ENCODE measurements around the gene OCA2. TPM values are rescaled to one million over a fixed set of nuclear protein-coding genes. Genes with fewer than 3 reads are reported as not detected.
"Not testable (repeated sequence)": the region's sequence is repeated elsewhere in the genome, so short reads cannot be mapped to it uniquely, and the experiment has no call there.

Gene OCA2
- total RNA-seq, 2 experiments from 2014 or later, result not detected

DNA sequence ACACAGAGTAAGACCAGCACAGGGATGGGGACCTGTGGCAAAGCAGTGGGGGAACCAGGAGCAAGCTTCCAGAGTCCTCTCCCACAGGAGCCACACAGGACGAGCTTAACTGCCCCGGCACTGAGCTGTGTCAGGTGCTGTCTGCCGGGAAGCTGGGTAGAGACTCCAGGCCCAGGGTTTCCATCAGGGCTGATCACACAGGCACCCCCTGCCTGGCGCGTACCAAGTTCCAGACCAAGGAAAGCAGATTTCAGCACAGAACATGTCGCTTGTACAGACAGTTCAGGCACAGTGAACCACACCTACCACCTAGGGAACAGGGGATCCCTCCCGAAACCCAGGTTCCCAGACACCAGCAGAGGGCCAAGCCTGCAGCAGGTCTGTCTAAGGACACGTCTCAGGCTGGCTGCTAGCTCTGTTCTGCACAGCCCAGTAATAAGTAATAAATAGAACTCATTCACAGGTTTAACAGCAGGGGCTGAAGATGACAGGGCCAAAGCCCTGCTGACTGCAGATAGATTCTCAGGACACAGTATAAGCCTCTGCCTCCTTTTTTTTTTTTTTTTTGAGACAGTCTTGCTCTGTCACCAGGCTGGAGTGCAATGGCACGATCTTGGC lies 30.2 kb upstream of the OCA2 start:
- intact Hi-C loops (cut with DNase I, micrococcal nuclease), result loop anchor here (10.0 kb wide), 2 partner anchors 65 to 1245 kb away; no protein-coding TSS in a partner anchor
- DNase-seq, result no peak
- Mint-ChIP-seq H3K27me3 (no peaks in the 10 kb centered on the region), H3K36me3 (ENCODE audit: low read depth) (peaks cover 21% of the 10 kb centered on the region), H3K27ac (no peak overlapping the region), H3K4me1 (peaks cover 12% of the 10 kb centered on the region), H3K4me3 (no peak overlapping the region), H3K9me3 (ENCODE audit: low read depth) (no peaks in the 10 kb centered on the region)
- ChIA-PET CTCF (no interaction called here), POLR2A (no interaction called here)
- no peak for ATAC-seq

DNA sequence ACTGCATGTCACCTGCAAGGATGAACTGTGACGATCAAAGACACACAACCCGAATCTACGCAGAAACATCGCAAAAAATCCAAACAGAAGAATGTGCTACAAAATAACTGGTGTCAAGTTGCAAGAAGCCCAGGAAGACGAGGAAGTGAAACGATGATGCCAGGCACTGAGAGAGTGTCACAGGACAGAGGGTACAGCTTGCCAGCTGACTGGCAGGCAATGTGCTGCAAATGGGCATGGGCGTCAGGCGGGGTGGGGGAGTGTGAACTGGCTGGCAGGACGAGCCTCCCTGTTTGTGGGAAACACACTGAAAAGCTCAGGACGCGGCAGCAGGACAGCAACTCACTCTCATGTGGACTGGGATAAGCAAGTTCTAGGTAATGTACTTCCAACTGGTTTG lies 28.9 kb upstream of the OCA2 start:
- Mint-ChIP-seq H3K36me3 (ENCODE audit: low read depth) (peaks cover 18% of the 10 kb centered on the region), H3K27me3 (no peaks in the 10 kb centered on the region), H3K9me3 (ENCODE audit: low read depth) (no peaks in the 10 kb centered on the region), H3K27ac (no peak overlapping the region), H3K4me1 (peaks cover 6% of the 10 kb centered on the region), H3K4me3 (no peak overlapping the region)
- no peak for DNase-seq
- intact Hi-C loops (cut with DNase I, micrococcal nuclease), result loop anchor here (10.0 kb wide), 2 partner anchors 67 to 1243 kb away; no protein-coding TSS in a partner anchor
- ChIA-PET POLR2A (no interaction called here), CTCF (no interaction called here)
- no peak for ATAC-seq

DNA sequence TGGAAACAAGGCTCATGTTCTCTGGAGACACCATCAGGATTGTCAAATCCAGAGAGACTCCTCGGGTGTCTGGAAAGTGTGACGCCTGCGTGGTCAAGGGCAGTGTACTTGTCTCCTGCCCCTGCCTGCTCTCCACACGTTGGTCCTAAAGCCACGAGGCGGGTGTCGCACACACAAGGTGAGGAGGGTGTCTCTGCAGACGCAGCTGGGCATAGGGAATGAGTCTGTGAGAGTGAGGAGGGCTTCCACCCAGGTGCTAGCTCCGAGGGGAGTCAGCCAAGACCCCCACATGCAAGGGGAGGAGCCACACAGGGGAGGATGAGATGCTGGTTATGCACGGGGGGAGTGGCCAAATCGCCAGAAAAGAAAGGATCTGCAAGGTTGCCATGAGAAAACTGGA lies 27.9 kb upstream of the OCA2 start:
- POLR2A ChIA-PET, result no interaction called here

DNA sequence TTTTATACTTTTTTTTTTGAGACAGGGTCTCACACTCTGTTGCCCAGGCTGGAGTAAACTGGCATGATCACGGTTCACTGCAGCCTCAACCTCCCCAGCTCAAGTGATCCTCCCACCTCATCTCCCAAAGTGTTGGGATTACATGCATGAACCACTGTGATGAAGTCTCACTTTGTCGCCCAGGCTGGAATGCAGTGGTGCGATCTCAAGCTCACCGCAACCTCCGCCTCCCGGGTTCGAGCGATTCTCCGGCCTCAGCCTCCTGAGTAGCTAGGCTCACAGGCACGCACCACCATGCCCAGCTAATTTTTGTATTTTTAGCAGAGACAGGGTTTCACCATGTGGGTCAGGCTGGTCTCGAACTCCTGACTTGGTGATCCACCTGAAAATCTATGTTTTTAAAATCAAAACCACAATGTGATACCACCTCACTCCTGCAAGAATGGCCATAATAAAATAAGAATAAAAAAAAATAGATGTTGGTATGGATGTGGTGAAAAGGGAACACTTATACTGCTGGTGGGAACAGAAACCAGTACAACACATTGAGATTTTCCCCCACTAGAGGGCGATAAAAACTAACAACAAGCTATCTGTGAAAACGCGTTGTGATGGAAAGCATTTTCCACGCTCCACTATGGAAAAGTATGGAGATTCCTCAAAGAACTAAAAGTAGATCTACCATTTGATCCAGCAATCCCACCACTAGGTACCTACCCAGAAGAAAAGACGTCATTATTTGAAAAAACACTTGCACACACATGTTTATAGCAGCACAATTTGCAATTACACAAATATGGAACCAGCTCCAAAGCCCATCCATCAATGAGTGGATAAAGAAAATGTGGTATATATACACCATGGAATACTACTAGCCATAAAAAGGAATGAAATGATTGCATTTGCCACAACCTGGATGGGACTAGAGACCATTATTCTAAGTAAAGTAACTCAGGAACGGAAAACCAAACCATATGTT lies 26.8 kb upstream of the OCA2 start:
- ATAC-seq (no peak), DNase-seq (no peak)
- POLR2A ChIA-PET, result no interaction called here
- Mint-ChIP-seq H3K4me1 (peaks cover 3% of the 10 kb centered on the region), H3K36me3 (ENCODE audit: low read depth) (peaks cover 19% of the 10 kb centered on the region), H3K27me3 (no peaks in the 10 kb centered on the region), H3K27ac (no peak overlapping the region), H3K9me3 (ENCODE audit: low read depth) (no peaks in the 10 kb centered on the region), H3K4me3 (no peak overlapping the region)
- CTCF ChIA-PET, result interaction anchor here (0.6 to 1.7 kb wide), 13 partner anchors 9 to 147 kb away, joined by 3 to 7 read pairs (median 3); no protein-coding TSS in a partner anchor
- intact Hi-C loops (cut with DNase I, micrococcal nuclease), result loop anchor here (10.0 kb wide), 2 partner anchors 69 to 1241 kb away; no protein-coding TSS in a partner anchor

More for the DNA sequence above, 27.9 kb upstream of the OCA2 start:
- Mint-ChIP-seq H3K27ac (no peak overlapping the region), H3K4me3 (no peak overlapping the region), H3K9me3 (ENCODE audit: low read depth) (no peaks in the 10 kb centered on the region), H3K27me3 (no peaks in the 10 kb centered on the region), H3K4me1 (peaks cover 3% of the 10 kb centered on the region), H3K36me3 (ENCODE audit: low read depth) (peaks cover 16% of the 10 kb centered on the region)
- CTCF ChIA-PET, result interaction anchor here (1.2 to 1.6 kb wide), 3 partner anchors 16 to 146 kb away, joined by 3 to 5 read pairs (median 5); no protein-coding TSS in a partner anchor
- no peak for ATAC-seq
- intact Hi-C loops (cut with DNase I, micrococcal nuclease), result loop anchor here (10.0 kb wide), 2 partner anchors 68 to 1242 kb away; no protein-coding TSS in a partner anchor
- DNase-seq, result no peak

DNA sequence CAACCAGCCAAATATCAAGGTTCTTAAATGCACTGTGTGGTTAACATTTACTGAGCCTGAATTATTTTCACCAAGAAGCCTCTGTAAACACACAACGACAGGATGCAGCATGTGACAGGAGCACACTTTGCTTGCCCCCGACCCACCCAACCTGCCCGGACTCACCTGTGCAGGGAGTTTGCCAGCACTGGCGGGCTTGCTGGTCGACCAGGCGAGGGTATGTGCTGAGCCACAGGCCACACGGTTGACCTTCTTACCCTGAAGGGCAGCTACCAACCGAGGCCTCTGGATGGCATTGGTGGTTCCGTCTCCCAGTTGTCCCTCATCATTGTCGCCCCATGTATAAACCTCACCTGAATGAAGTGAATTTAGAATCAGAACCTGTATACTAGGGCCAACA lies 25.7 kb upstream of the OCA2 start:
- ChIA-PET CTCF (interaction anchor here (1.7 kb wide), 1 partner anchor 15 kb away, joined by 3 read pairs; no protein-coding TSS in a partner anchor), POLR2A (no interaction called here)
- Mint-ChIP-seq H3K4me1 (peaks cover 3% of the 10 kb centered on the region), H3K9me3 (ENCODE audit: low read depth) (no peaks in the 10 kb centered on the region), H3K27ac (no peak overlapping the region), H3K4me3 (no peak overlapping the region), H3K27me3 (no peaks in the 10 kb centered on the region), H3K36me3 (ENCODE audit: low read depth) (peaks cover 22% of the 10 kb centered on the region)
- ATAC-seq (no peak), DNase-seq (no peak)
- intact Hi-C loops (cut with DNase I, micrococcal nuclease), result loop anchor here (10.0 kb wide), 2 partner anchors 70 to 1240 kb away; no protein-coding TSS in a partner anchor

DNA sequence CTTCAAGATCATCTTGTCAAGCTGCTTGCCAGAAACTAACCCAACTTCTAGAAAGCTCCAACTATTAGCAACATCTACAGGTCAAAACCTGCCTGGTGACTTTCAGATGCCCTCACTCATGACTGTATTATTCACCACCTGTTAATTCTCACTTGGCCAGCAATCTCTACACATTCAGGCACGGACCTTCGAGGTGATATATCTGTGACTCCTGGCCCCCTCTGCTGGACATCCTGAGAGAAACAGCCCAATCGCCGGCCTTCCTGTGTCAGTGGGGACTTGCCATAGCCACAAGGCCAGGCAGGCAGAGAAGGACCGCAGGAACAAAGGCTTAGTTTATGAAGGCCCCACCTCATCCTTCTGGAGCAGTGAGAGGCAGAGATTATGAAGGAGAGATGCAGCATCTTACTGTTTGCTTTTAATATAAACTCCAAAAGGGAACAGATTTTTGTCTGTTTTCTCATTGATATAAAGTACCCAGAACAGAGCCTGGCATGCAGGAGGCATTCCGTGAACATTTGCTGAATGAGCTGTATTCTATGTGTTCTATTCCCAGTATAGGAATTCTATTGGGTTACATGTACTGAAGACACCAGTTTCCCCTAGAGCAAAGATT lies 24.4 kb upstream of the OCA2 start:
- peaks cover 19% of the 10 kb centered on the region for H3K36me3 Mint-ChIP-seq (ENCODE audit: low read depth)
- no peak overlapping the region for H3K27ac Mint-ChIP-seq
- H3K4me3 Mint-ChIP-seq, result no peak overlapping the region
- peaks cover 3% of the 10 kb centered on the region for H3K4me1 Mint-ChIP-seq
- no peaks in the 10 kb centered on the region for H3K9me3 Mint-ChIP-seq (ENCODE audit: low read depth)
- intact Hi-C loops (cut with DNase I, micrococcal nuclease), result loop anchor here (1.0 to 10.0 kb wide), 5 partner anchors 37 to 1239 kb away; no protein-coding TSS in a partner anchor
- ATAC-seq, result peak; percentile 65
- no peaks in the 10 kb centered on the region for H3K27me3 Mint-ChIP-seq
- CTCF ChIA-PET, result interaction anchor here (0.6 to 1.9 kb wide), 2 partner anchors 9 to 32 kb away, joined by 3 to 4 read pairs; no protein-coding TSS in a partner anchor
- POLR2A ChIA-PET, result no interaction called here
- peak; percentile 73 for DNase-seq

DNA sequence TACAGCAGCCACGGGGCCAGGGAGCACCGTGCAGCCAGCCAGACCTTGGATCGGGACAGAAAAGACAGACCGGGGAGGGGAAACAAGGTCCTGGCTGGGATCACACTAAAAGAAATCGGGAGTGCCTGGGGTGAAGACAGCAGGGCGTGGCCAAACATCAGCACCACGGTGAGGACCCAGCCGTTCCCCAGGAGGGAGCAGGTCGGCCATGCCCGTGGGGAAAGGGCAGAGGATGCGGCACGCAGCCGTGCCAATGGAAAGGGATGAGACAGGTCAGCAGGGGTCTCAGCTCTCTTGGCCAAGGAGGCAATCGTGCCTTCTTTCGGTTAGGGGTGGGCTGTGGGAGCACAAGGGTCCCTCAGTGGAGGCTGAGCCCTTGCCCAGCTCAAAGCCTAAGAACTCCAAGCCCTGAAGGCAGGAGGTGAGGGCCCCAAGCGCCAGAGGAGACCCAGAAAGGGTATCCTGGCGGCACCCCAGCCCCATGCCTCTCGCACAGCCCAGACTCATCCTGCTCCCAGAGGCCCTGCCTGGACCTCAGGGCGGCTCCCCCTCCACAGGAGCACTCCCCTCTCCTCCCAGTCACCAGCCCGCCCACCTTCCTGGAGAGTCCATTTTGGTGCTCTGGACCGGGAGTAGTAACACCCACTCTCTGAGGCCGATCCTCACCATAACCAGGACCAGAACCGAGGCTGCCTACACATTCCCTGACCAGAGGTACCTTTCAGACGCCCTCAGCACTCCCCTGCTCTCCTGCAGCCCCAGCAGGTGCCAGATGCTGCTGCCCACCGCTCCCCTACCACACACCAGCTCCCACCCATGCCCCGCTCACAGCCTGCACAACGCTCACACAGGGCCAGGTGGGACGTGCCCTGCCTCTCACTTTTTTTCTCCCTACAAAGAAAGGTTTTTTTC lies 23.2 kb upstream of the OCA2 start:
- ChIA-PET POLR2A (no interaction called here), CTCF (interaction anchor here (0.6 to 1.9 kb wide), 2 partner anchors 31 to 67 kb away, joined by 3 to 4 read pairs; no protein-coding TSS in a partner anchor)
- DNase-seq, result no peak
- no peak overlapping the region for H3K4me3 Mint-ChIP-seq
- peaks cover 23% of the 10 kb centered on the region for H3K36me3 Mint-ChIP-seq (ENCODE audit: low read depth)
- no peak for ATAC-seq
- H3K4me1 Mint-ChIP-seq, result peaks cover 3% of the 10 kb centered on the region
- intact Hi-C loops (cut with DNase I, micrococcal nuclease), result loop anchor here (2.0 to 10.0 kb wide), 3 partner anchors 35 to 1237 kb away; no protein-coding TSS in a partner anchor
- H3K27me3 Mint-ChIP-seq, result no peaks in the 10 kb centered on the region
- H3K27ac Mint-ChIP-seq, result no peak overlapping the region
- H3K9me3 Mint-ChIP-seq (ENCODE audit: low read depth), result no peaks in the 10 kb centered on the region

DNA sequence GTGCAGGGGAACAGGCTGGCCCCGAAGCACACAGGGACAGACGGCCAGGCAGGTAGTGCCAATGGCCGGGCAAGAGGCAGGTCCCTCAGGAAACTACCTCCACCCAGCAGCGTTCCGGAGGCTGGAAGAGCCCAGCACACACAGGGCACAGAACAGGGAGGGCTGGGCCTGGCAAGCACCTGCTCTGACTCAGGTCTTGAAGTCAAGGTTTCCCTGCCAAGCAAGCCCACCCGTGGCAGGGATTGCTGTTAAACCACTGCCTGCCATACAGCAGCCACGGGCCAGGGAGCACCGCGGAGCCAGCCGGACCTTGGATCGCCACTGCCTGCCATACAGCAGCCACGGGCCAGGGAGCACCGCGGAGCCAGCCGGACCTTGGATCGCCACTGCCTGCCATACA lies 22.5 kb upstream of the OCA2 start:
- POLR2A ChIA-PET; H3K9me3 Mint-ChIP-seq (ENCODE audit: low read depth); ATAC-seq; CTCF ChIA-PET; H3K4me1 Mint-ChIP-seq; H3K27ac Mint-ChIP-seq; H3K27me3 Mint-ChIP-seq; H3K4me3 Mint-ChIP-seq; DNase-seq: not testable (repeated sequence)
- intact Hi-C loops (cut with DNase I, micrococcal nuclease), result loop anchor here (10.0 kb wide), 2 partner anchors 73 to 1237 kb away; no protein-coding TSS in a partner anchor
- peaks cover 24% of the 10 kb centered on the region for H3K36me3 Mint-ChIP-seq (ENCODE audit: low read depth)

DNA sequence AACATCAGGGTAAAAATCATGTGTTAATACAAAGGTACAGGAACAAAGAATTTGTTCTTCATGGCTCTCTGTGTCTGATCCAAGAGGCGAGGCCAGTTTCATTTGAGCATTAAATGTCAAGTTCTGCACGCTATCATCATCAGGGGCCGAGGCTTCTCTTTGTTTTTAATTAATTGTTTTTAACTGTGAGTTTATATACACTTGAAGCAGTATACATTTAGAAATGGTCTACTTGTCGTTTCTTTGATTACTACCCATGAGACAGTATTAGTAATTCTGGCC lies 21.2 kb upstream of the OCA2 start:
- Mint-ChIP-seq H3K4me1 (no peaks in the 10 kb centered on the region), H3K27me3 (no peaks in the 10 kb centered on the region), H3K36me3 (ENCODE audit: low read depth) (peaks cover 33% of the 10 kb centered on the region), H3K4me3 (no peak overlapping the region), H3K9me3 (ENCODE audit: low read depth) (no peaks in the 10 kb centered on the region), H3K27ac (no peak overlapping the region)
- DNase-seq, result no peak
- ChIA-PET CTCF (interaction anchor here (0.5 kb wide), 1 partner anchor 62 kb away, joined by 3 read pairs; no protein-coding TSS in a partner anchor), POLR2A (no interaction called here)
- intact Hi-C loops (cut with DNase I, micrococcal nuclease), result loop anchor here (10.0 kb wide), 2 partner anchors 75 to 1235 kb away; no protein-coding TSS in a partner anchor
- ATAC-seq, result no peak

DNA sequence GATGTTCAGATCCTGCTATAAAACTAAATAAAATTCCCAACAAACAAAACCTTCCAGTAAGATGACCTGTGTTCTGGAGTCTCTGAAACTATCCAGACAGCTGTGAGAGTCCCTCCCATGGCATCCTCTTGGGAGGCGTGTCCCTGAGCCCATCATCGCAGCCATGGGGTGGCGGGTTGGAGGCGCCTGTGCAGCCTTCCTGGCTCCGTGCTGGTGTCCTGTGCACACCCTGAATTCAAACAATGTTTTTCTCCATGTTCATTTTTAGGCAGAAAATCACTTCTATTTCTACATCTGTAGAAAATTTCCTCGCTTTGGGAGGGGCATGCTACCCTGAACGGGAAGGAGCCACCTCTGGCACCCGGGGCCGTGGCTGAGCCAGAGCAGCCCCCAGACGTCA lies 19.4 kb upstream of the OCA2 start:
- no peaks in the 10 kb centered on the region for H3K9me3 Mint-ChIP-seq (ENCODE audit: low read depth)
- H3K4me3 Mint-ChIP-seq, result no peak overlapping the region
- intact Hi-C loops (cut with DNase I, micrococcal nuclease), result no loop called here
- CTCF ChIA-PET, result no interaction called here
- no peak for ATAC-seq
- no peaks in the 10 kb centered on the region for H3K4me1 Mint-ChIP-seq
- no peak for DNase-seq
- no peak overlapping the region for H3K27ac Mint-ChIP-seq
- peaks cover 32% of the 10 kb centered on the region for H3K36me3 Mint-ChIP-seq (ENCODE audit: low read depth)
- POLR2A ChIA-PET, result no interaction called here
- H3K27me3 Mint-ChIP-seq, result no peaks in the 10 kb centered on the region

All from activated CD4-positive, alpha-beta T cell treated with anti-CD3 and anti-CD28 coated beads for 36 hours (primary cell).